GM12878 (cell line): ENCODE data around the gene CABLES1. TPM values are rescaled to one million over a fixed set of nuclear protein-coding genes. Genes with fewer than 3 reads are reported as not detected.

Experiments used
- ATAC-seq: fragments of 200-7000 bp; cut with Tn5 transposase; 3 replicates; pipeline ENCODE4 v1.9.1; 2020; ENCODE audit warnings: mild to moderate bottlenecking, moderate library complexity
- BruUV-seq: library from RNA; stranded (reverse); fragments of 400-500 nt; replicated peaks from 2 replicates; lab custom pipeline; 2021; lab: Mats Ljungman, UMichigan
- CTCF ChIA-PET: fragments of 300-600 bp; sonication (Branson Sonifier 250); formaldehyde crosslinking; extraction: SDS; loops from one replicate; lab custom pipeline; 2021; ENCODE audit warnings: inconsistent platforms; lab: Yijun Ruan, JAX
- POLR2A ChIA-PET: fragments of 350-600 bp; formaldehyde crosslinking; extraction: SDS; loops from one replicate; lab custom pipeline; 2021; ENCODE audit warnings: inconsistent platforms; lab: Charles Lee
- RAD21 ChIA-PET: fragments of 300-600 bp; sonication (Branson Sonifier 250); formaldehyde crosslinking; loops from one replicate; lab custom pipeline; 2023; ENCODE audit warnings: antibody characterized with exemption; ENCODE audit not compliant: unreplicated experiment; lab: Charles Lee
- SMC1A ChIA-PET: fragments of 300-600 bp; sonication (Branson Sonifier 250); formaldehyde crosslinking; loops from one replicate; lab custom pipeline; 2023; ENCODE audit not compliant: unreplicated experiment, uncharacterized antibody; lab: Charles Lee
- DNase-seq: peaks from one replicate; pipeline ENCODE4 v3.0.0-alpha.2; 2011; ENCODE audit warnings: low read depth, low spot score
- FAIRE-seq: peaks from 3 replicates; lab custom pipeline; 2011; peaks lifted over from hg19 to GRCh38; lab: Jason Lieb, UNC
- H2AFZ ChIP-seq: 2 replicates; pipeline ENCODE4 v1.6.0; 2011; ENCODE audit warnings: low read depth, low read length, control low read depth; ENCODE audit not compliant: control insufficient read depth
- H3K27ac ChIP-seq: 2 replicates; pipeline ENCODE4 v1.5.1; 2011; ENCODE audit warnings: control low read depth; ENCODE audit not compliant: control insufficient read depth, insufficient read depth
- H3K27me3 ChIP-seq, 2 experiments: replicated peaks in 1 of 2; 2 replicates each; pipeline versions ENCODE4 v1.6.0 to v1.6.1; 2011; ENCODE audit warnings: low read length in 1 of 2; ENCODE audit not compliant: control insufficient read depth in 2 of 2, insufficient read depth in 2 of 2
- H3K36me3 ChIP-seq, 2 experiments: 2 replicates each; pipeline ENCODE4 v1.5.1; 2011; ENCODE audit warnings: low read length in 1 of 2; ENCODE audit not compliant: control insufficient read depth in 2 of 2, insufficient read depth in 2 of 2
- H3K4me1 ChIP-seq: 2 replicates; pipeline ENCODE4 v1.6.1; 2011; ENCODE audit warnings: mild to moderate bottlenecking, low read length, moderate library complexity, mixed read lengths; ENCODE audit not compliant: control insufficient read depth, insufficient read depth
- H3K4me2 ChIP-seq: 2 replicates; pipeline ENCODE4 v1.6.0; 2011; ENCODE audit warnings: control low read depth; ENCODE audit not compliant: control insufficient read depth, insufficient read depth
- H3K4me3 ChIP-seq: fragments of 200-600 bp; sonication (generic); 2 replicates; pipeline ENCODE4 v1.5.1; 2016
- H3K79me2 ChIP-seq: 2 replicates; pipeline ENCODE4 v1.6.0; 2011; ENCODE audit warnings: low read length; ENCODE audit not compliant: control insufficient read depth, insufficient read depth
- H3K9ac ChIP-seq: 2 replicates; pipeline ENCODE4 v1.8.0; 2011; ENCODE audit warnings: low read length, control low read depth, mixed read lengths; ENCODE audit not compliant: control insufficient read depth, insufficient read depth
- H3K9me3 ChIP-seq: replicated peaks from 3 replicates; pipeline ENCODE4 v1.5.1; 2011; ENCODE audit warnings: mild to moderate bottlenecking, low read length; ENCODE audit not compliant: control insufficient read depth, insufficient read depth
- H4K20me1 ChIP-seq: 2 replicates; pipeline ENCODE4 v1.6.0; 2011; ENCODE audit not compliant: control insufficient read depth, insufficient read depth
- EZH2 ChIP-seq: IDR thresholded peaks from 2 replicates; pipeline ENCODE4 v1.6.1; 2012; ENCODE audit warnings: low read depth, mild to moderate bottlenecking, control low read depth, inconsistent platforms, low read length, borderline replicate concordance; ENCODE audit not compliant: control insufficient read depth
- FOXM1 ChIP-seq: IDR thresholded peaks from 2 replicates; pipeline ENCODE4 v1.6.1; 2012; ENCODE audit warnings: low read depth, mild to moderate bottlenecking, inconsistent platforms, low read length, moderate library complexity
- KAT2A ChIP-seq: conservative IDR thresholded peaks from 2 replicates; pipeline ENCODE4 v1.6.1; 2011; ENCODE audit warnings: low read depth, low read length; ENCODE audit not compliant: control insufficient read depth
- RELA ChIP-seq: fragments of 450-650 bp; IDR thresholded peaks from 2 replicates; pipeline ENCODE4 v1.8.0; 2014; ENCODE audit warnings: borderline replicate concordance; ENCODE audit not compliant: partially characterized antibody
- TCF7 ChIP-seq: IDR thresholded peaks from 2 replicates; pipeline ENCODE4 v1.6.1; 2014; ENCODE audit warnings: antibody characterized with exemption, borderline replicate concordance
- YY1 ChIP-seq: IDR thresholded peaks from 2 replicates; pipeline ENCODE4 v1.6.1; 2011; ENCODE audit warnings: low read depth, mild to moderate bottlenecking, low read length
- WGBS: methylation state at CpG from one replicate; pipeline ENCODE4 v1.1.6; 2016; ENCODE audit warnings: low lambda C conversion rate; ENCODE audit not compliant: insufficient replicate concordance, insufficient coverage; ENCODE audit errors: missing lambda C conversion rate; 5-methylcytosine and 5-hydroxymethylcytosine counted together
- in situ Hi-C: fragments of 300-500 bp; cut with MboI; formaldehyde crosslinking; loops from 9 replicates; pipeline ENCODE4 v1.14.3; 2018; ENCODE audit warnings: mixed read lengths
- intact Hi-C: fragments of 100-400 bp; cut with micrococcal nuclease; formaldehyde crosslinking; loops from one replicate; pipeline ENCODE4 v1.14.2; 2022; ENCODE audit not compliant: unreplicated experiment
- polyA plus RNA-seq, 11 experiments: library from polyadenylated mRNA; depleted of rRNA in 4 of 11; unstranded in 6 of 11; stranded (reverse) in 5 of 11; fragments of >200 nt; fragmentation: Nextera tagmentation in 4 of 11; fragmentation: Illumina TruSeq in 1 of 11; extraction: Ambion mirVana in 4 of 11; extraction: Trizol in 1 of 11; gene quantifications; 1 replicate in 1 of 11; 2 replicates in 10 of 11; pipeline versions ENCODE4 v1.2.1 to v1.2.3, GENCODE V29; 2011 to 2016; ENCODE audit warnings: inconsistent platforms in 2 of 11, missing spikeins in 2 of 11, low read depth in 1 of 11
- total RNA-seq, 4 experiments: library from RNA; depleted of rRNA in 3 of 4; stranded (reverse); fragments of >200 nt in 3 of 4; fragmentation: Illumina TruSeq in 1 of 4; extraction: Trizol in 1 of 4; gene quantifications; 2 replicates each; pipeline versions ENCODE4 v1.2.1 to v1.2.3, GENCODE V29; 2013 to 2021
- TF ChIP-seq, protein P1 (sequence below): IDR thresholded peaks from 2 replicates; pipeline ENCODE4 v1.6.1; 2011; ENCODE audit warnings: mild to moderate bottlenecking, low read depth, low read length, moderate library complexity; ENCODE audit not compliant: insufficient replicate concordance

Gene CABLES1
- total and polyA plus RNA-seq, 10 of the 15 experiments (the other 5 are each of a cell fraction or from before 2014, with no cell fraction given), result 2.9 to 27.2 (median 8.2) TPM

DNA sequence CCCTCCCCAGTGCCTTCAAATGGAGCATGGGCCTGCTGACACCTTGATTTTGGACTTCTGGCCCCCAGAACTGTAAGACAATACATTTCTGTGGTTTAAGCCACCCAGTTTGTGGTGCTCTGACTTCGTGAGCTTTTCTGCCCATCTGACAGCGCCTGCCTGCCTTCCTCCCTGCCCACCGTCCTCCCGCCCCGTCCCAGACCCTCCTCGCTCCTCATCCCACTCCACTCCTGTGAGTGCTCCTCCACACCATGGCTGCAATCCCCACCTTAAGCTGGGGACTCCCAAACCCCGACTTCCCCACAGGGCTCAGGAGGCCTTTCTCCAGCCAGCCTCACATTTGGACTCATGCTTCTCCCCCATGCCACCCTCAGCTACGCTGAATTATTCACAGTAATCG lies 70.7 kb downstream of the CABLES1 start:
- H3K4me1 ChIP-seq, result no peaks in the 10 kb centered on the region
- H3K27me3 ChIP-seq, result no peaks in the 10 kb centered on the region
- H3K9ac ChIP-seq, result no peak overlapping the region
- H3K36me3 ChIP-seq, result peaks cover 4 to 13% of the 10 kb centered on the region in 2 experiments; a peak in 2 of 4 replicates
- no TSS peak for BruUV-seq
- H2AFZ ChIP-seq, result no peak overlapping the region
- no peaks in the 10 kb centered on the region for H4K20me1 ChIP-seq
- no peak overlapping the region for H3K27ac ChIP-seq
- ChIA-PET CTCF (interaction anchor here (0.9 to 4.9 kb wide), 5 partner anchors 10 to 127 kb away, joined by 3 to 58 read pairs (median 4); no protein-coding TSS in a partner anchor), RAD21 (interaction anchor here (0.8 to 1.2 kb wide), 2 partner anchors 68 to 72 kb away, joined by 3 to 5 read pairs; no protein-coding TSS in a partner anchor)
- in situ Hi-C loops (no loop called here), intact Hi-C loops (no loop called here)
- H3K4me2 ChIP-seq, result no peak overlapping the region
- no peak for FAIRE-seq
- H3K4me3 ChIP-seq, result no peak overlapping the region
- no peaks in the 10 kb centered on the region for H3K79me2 ChIP-seq
- TF ChIP-seq YY1 (no peak), RELA (no peak), TCF7 (no peak), KAT2A (no peak), EZH2 (no peak), FOXM1 (no peak)
- TF ChIP-seq, protein P1, sequence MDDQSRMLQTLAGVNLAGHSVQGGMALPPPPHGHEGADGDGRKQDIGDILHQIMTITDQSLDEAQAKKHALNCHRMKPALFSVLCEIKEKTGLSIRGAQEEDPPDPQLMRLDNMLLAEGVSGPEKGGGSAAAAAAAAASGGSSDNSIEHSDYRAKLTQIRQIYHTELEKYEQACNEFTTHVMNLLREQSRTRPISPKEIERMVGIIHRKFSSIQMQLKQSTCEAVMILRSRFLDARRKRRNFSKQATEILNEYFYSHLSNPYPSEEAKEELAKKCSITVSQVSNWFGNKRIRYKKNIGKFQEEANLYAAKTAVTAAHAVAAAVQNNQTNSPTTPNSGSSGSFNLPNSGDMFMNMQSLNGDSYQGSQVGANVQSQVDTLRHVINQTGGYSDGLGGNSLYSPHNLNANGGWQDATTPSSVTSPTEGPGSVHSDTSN, result no peak
- TF ChIP-seq, all 136 proteins: peak for 0
- WGBS, result 96% methylated on average over 9 of the region's 9 CpGs
- ATAC-seq, result no peak
- no peak for DNase-seq
- peaks cover 6% of the 10 kb centered on the region; the same call in 2 of the 3 replicates for H3K9me3 ChIP-seq
- SMC1A ChIA-PET, result interaction anchor here (0.9 kb wide), 1 partner anchor 24 kb away, joined by 3 read pairs; no protein-coding TSS in a partner anchor
- POLR2A ChIA-PET, result interaction anchor here (0.6 kb wide), 1 partner anchor 18 kb away, joined by 4 read pairs; no protein-coding TSS in a partner anchor
